Ovary (tissue), 9 donors: ENCODE measurements around the gene ANGPTL7. TPM values are rescaled to one million over a fixed set of nuclear protein-coding genes. Genes with fewer than 3 reads are reported as not detected.
"Not testable (repeated sequence)": the region's sequence is repeated elsewhere in the genome, so short reads cannot be mapped to it uniquely, and the experiment has no call there.

Experiments used
- DNase-seq, 5 donors: peaks; one replicate each; pipeline ENCODE4 v3.0.0-alpha.2; 2019 to 2020
- H3K27ac ChIP-seq, 2 donors: fragments of 200-600 bp; one replicate each; pipeline versions ENCODE4 v1.5.1 to v1.8.0; 2019 to 2022
- H3K27me3 ChIP-seq: fragments of 200-600 bp; one replicate; pipeline ENCODE4 v1.8.0; 2022
- H3K36me3 ChIP-seq: fragments of 200-600 bp; sonication (generic); one replicate; pipeline ENCODE4 v1.5.1; 2019
- H3K4me1 ChIP-seq: one replicate; pipeline ENCODE4 v1.8.1; 2013; ENCODE audit warnings: mild to moderate bottlenecking, moderate library complexity; ENCODE audit not compliant: insufficient read depth
- H3K4me3 ChIP-seq: fragments of 200-600 bp; sonication (generic); one replicate; pipeline ENCODE4 v1.5.1; 2017
- H3K9me3 ChIP-seq, 2 donors: fragments of 200-600 bp in 1 of 2; sonication (generic) in 1 of 2; one replicate each; pipeline versions ENCODE4 v1.5.1 to v1.8.1; 2013 to 2019; ENCODE audit warnings: mild to moderate bottlenecking in 1 of 2, moderate library complexity in 1 of 2
- CTCF ChIP-seq, 3 donors: fragments of 450-650 bp in 2 of 3; fragments of 200-600 bp in 1 of 3; IDR thresholded peaks; one replicate each; pipeline versions ENCODE4 v1.5.1 to v1.8.0; 2016 to 2022; ENCODE audit warnings: antibody characterized with exemption in 3 of 3, mild to moderate bottlenecking in 1 of 3
- EP300 ChIP-seq: sonication (generic); formaldehyde crosslinking; IDR thresholded peaks from one replicate; pipeline ENCODE4 v1.6.1; 2017; ENCODE audit warnings: antibody characterized with exemption
- POLR2A ChIP-seq: fragments of 450-650 bp; IDR thresholded peaks from one replicate; pipeline ENCODE4 v1.6.1; 2017; ENCODE audit warnings: antibody characterized with exemption, mild to moderate bottlenecking, moderate library complexity
- WGBS, 3 donors: extraction: QIAGEN DNeasy Blood & Tissue Kit in 1 of 3; methylation state at CpG; one replicate each; pipeline versions ENCODE4 v1.1.5 to v1.1.7; 2013 to 2017; 5-methylcytosine and 5-hydroxymethylcytosine counted together
- intact Hi-C, 4 donors: fragments of 100-400 bp; cut with DNase I; formaldehyde crosslinking; loops; one replicate each; pipeline versions ENCODE4 v1.11.0 to v1.15.1; 2022 to 2023
- polyA plus RNA-seq, 2 donors: library from polyadenylated mRNA; stranded (reverse); fragments of 200-250 nt in 1 of 2; fragments of 350-450 nt in 1 of 2; fragmentation: Illumina TruSeq in 1 of 2; extraction: RNeasy Lipid Tissue Mini Kit (QIAGEN cat#74804) in 1 of 2; gene quantifications; one replicate each; pipeline ENCODE4 v1.2.3, GENCODE V29; 2013 to 2014
- total RNA-seq, 7 donors: library from RNA; depleted of rRNA in 2 of 7; stranded (reverse); fragments of >200 nt in 2 of 7; fragmentation: NEBNext Ultra II Directional in 3 of 7; extraction: Animal tissue kit (Norgen Biotek cat#: 25700) in 3 of 7; gene quantifications; one replicate each; pipeline versions ENCODE4 v1.1.0 to v1.2.4, GENCODE V29; 2016 to 2023
- donor health status: DM: no; HTN: no; CAD: no; lungs with moderate emphysema.
- donor health status: DM: no; HTN: no; CAD: no.
- donor health status: Bipolar disorder and iron deficiency.
- donor health status: DM: yes; HTN: yes; CAD: no.
- donor health status: DM: no; HTN: no; CAD: no.
- donor health status: DM: yes; HTN: yes; CAD: no.

ANGPTL7 gene
- total and polyA plus RNA-seq, 9 donors = 0.08 to 4.8 (median 1.4) TPM; not detected in 2

GRCh38 chr1:11158720-11159321, 30.3 kb upstream of the ANGPTL7 start:
- no peak for DNase-seq
- H3K9me3 ChIP-seq = no peaks in the 10 kb centered on the region
- H3K4me1 ChIP-seq = peaks cover 20% of the 10 kb centered on the region
- H3K27ac ChIP-seq = peak overlapping the region in 1 of 2 donors; percentile 38
- TF ChIP-seq EP300 = no peak
- TF ChIP-seq POLR2A = no peak
- TF ChIP-seq CTCF (IDR thresholded peaks at IDR 0.05) = no peak
- H3K4me3 ChIP-seq = no peak overlapping the region
- 44 to 53% (median 48%) methylated on average over 3 of the region's 3 CpGs for WGBS, 3 donors
- H3K36me3 ChIP-seq = no peaks in the 10 kb centered on the region
- no peaks in the 10 kb centered on the region for H3K27me3 ChIP-seq
- intact Hi-C loops = no loop called here

- H3K27me3 ChIP-seq, H3K4me3 ChIP-seq, intact Hi-C loops, H3K27ac ChIP-seq, H3K36me3 ChIP-seq, H3K9me3 ChIP-seq, H3K4me1 ChIP-seq, DNase-seq: not testable (repeated sequence)
- WGBS, 3 donors = 98 to 99% (median 99%) methylated on average over 4 of the region's 4 CpGs
Measured at GRCh38 chr1:11162752-11163151, 26.4 kb upstream of the ANGPTL7 start.

- DNase-seq, intact Hi-C loops, H3K9me3 ChIP-seq, H3K27me3 ChIP-seq, H3K27ac ChIP-seq, H3K4me3 ChIP-seq, H3K36me3 ChIP-seq, H3K4me1 ChIP-seq: not testable (repeated sequence)
- 87 to 96% (median 91%) methylated on average over 5 of the region's 5 CpGs for WGBS, 3 donors
Measured at GRCh38 chr1:11166744-11167143, 22.4 kb upstream of the ANGPTL7 start.

GRCh38 chr1:11168731-11169130, 20.4 kb upstream of the ANGPTL7 start:
- Histone ChIP-seq H3K9me3 (no peaks in the 10 kb centered on the region), H3K27me3 (no peaks in the 10 kb centered on the region), H3K4me3 (no peak overlapping the region), H3K27ac (no peak overlapping the region), H3K4me1 (peaks cover 3% of the 10 kb centered on the region), H3K36me3 (no peaks in the 10 kb centered on the region)
- DNase-seq = no peak
- TF ChIP-seq CTCF (IDR thresholded peaks at IDR 0.05) (no peak), EP300 (no peak), POLR2A (no peak)
- WGBS, 3 donors = 88 to 92% (median 91%) methylated on average over 1 of the region's 1 CpG
- intact Hi-C loops = no loop called here

- Histone ChIP-seq H3K27ac (no peak overlapping the region), H3K27me3 (no peaks in the 10 kb centered on the region), H3K4me1 (peaks cover 3% of the 10 kb centered on the region), H3K36me3 (no peaks in the 10 kb centered on the region), H3K9me3 (no peaks in the 10 kb centered on the region), H3K4me3 (no peak overlapping the region)
- DNase-seq = no peak
- TF ChIP-seq POLR2A = no peak
- TF ChIP-seq EP300 = no peak
- no peak for TF ChIP-seq CTCF (IDR thresholded peaks at IDR 0.05)
- intact Hi-C loops = no loop called here
- 75 to 78% (median 76%) methylated on average over 3 of the region's 3 CpGs for WGBS, 3 donors
Measured at GRCh38 chr1:11169202-11169601, 20.0 kb upstream of the ANGPTL7 start.
